Thyroid gland (tissue), 4 donors: ENCODE measurements around the gene SGK1.

ENCODE experiments used
- CTCF ChIP-seq, 6 experiments: fragments of 200-600 bp in 3 of 6; fragments of 450-650 bp in 3 of 6; sonication (generic) in 3 of 6; IDR thresholded peaks; one replicate each; pipeline ENCODE4 v1.5.1; 2016 to 2019; ENCODE audit warnings: antibody characterized with exemption in 6 of 6, mild to moderate bottlenecking in 2 of 6, inconsistent platforms in 1 of 6, moderate library complexity in 1 of 6
- POLR2A ChIP-seq, 2 donors: fragments of 450-650 bp; IDR thresholded peaks; one replicate each; pipeline ENCODE4 v1.6.1; 2017; ENCODE audit warnings: antibody characterized with exemption in 2 of 2, mild to moderate bottlenecking in 2 of 2, moderate library complexity in 1 of 2

GRCh38 chr6:134196568-134197193 is 121.2 kb downstream of the SGK1 start:
- TF ChIP-seq CTCF (IDR thresholded peaks at IDR 0.05), result no peak
- no peak for TF ChIP-seq POLR2A (IDR thresholded peaks at IDR 0.05)
